Karpas-422 (cell line): Measurements from ENCODE around the gene TNFAIP8. TPM values are rescaled to one million over a fixed set of nuclear protein-coding genes. Genes with fewer than 3 reads are reported as not detected.
A peak's percentile ranks its signal among the peaks of the same experiment; 100 is the strongest.
"Not testable (repeated sequence)": the region's sequence is repeated elsewhere in the genome, so short reads cannot be mapped to it uniquely, and the experiment has no call there.

Experiments
- DNase-seq: peaks from one replicate; pipeline ENCODE4 v3.0.0-alpha.2; 2015
- H2AFZ ChIP-seq: fragments of 200-600 bp; sonication (generic); 2 replicates; pipeline ENCODE4 v1.6.1; 2014; ENCODE audit warnings: antibody characterized with exemption, low read length, mixed read lengths
- H3K27ac ChIP-seq: fragments of 200-600 bp; sonication (generic); 2 replicates; pipeline ENCODE4 v1.5.1; 2014; ENCODE audit warnings: mild to moderate bottlenecking, low read length, moderate library complexity
- H3K27me3 ChIP-seq: fragments of 200-600 bp; sonication (generic); 2 replicates; pipeline ENCODE4 v1.6.1; 2014; ENCODE audit warnings: low read length, mixed read lengths
- H3K36me3 ChIP-seq: fragments of 200-600 bp; sonication (generic); 2 replicates; pipeline ENCODE4 v1.6.1; 2014; ENCODE audit warnings: low read length, mixed read lengths; ENCODE audit not compliant: insufficient read depth
- H3K4me1 ChIP-seq: fragments of 200-600 bp; sonication (generic); 2 replicates; pipeline ENCODE4 v1.6.1; 2014; ENCODE audit warnings: mild to moderate bottlenecking, low read length, mixed read lengths
- H3K4me2 ChIP-seq: fragments of 200-600 bp; sonication (generic); 2 replicates; pipeline ENCODE4 v1.6.1; 2014; ENCODE audit warnings: low read length, low read depth, mild to moderate bottlenecking; ENCODE audit not compliant: poor library complexity, severe bottlenecking
- H3K4me3 ChIP-seq: fragments of 200-600 bp; sonication (generic); 2 replicates; pipeline ENCODE4 v1.5.1; 2014; ENCODE audit warnings: mild to moderate bottlenecking, antibody characterized with exemption, low read length, mixed read lengths
- H3K79me2 ChIP-seq: fragments of 200-600 bp; sonication (generic); 2 replicates; pipeline ENCODE4 v1.6.1; 2014; ENCODE audit warnings: mild to moderate bottlenecking, low read length, mixed read lengths
- H3K9ac ChIP-seq: fragments of 200-600 bp; sonication (generic); 2 replicates; pipeline ENCODE4 v1.6.0; 2014; ENCODE audit warnings: low read length
- H3K9me2 ChIP-seq: fragments of 200-600 bp; sonication (generic), shearing (Covaris generic); replicated peaks from 2 replicates; pipeline ENCODE4 v1.6.0; 2014; ENCODE audit warnings: mild to moderate bottlenecking, low read length, moderate library complexity; ENCODE audit not compliant: insufficient read depth
- H3K9me3 ChIP-seq: fragments of 300-700, 200-600 bp; sonication (generic); 2 replicates; pipeline ENCODE4 v1.6.1; 2014; ENCODE audit warnings: low read length, mixed read lengths
- H4K20me1 ChIP-seq: fragments of 200-600 bp; sonication (generic); 2 replicates; pipeline ENCODE4 v1.6.1; 2014; ENCODE audit warnings: mild to moderate bottlenecking, antibody characterized with exemption, low read length, low read depth; ENCODE audit not compliant: insufficient read depth
- small RNA-seq: library from RNA; depleted of rRNA; stranded (forward); fragments of <200 nt; gene quantifications from one replicate; pipeline ENCODE3, GENCODE V24; 2014
- total RNA-seq: library from RNA; depleted of rRNA; stranded (reverse); fragments of >200 nt; shearing (Covaris generic); gene quantifications from 2 replicates; pipeline ENCODE4 v1.2.3, GENCODE V29; 2014; ENCODE audit warnings: low replicate concordance; rRNA removed

TNFAIP8 gene
- total RNA-seq, 1 experiment from 2014 or later: 58.7 TPM

DNA sequence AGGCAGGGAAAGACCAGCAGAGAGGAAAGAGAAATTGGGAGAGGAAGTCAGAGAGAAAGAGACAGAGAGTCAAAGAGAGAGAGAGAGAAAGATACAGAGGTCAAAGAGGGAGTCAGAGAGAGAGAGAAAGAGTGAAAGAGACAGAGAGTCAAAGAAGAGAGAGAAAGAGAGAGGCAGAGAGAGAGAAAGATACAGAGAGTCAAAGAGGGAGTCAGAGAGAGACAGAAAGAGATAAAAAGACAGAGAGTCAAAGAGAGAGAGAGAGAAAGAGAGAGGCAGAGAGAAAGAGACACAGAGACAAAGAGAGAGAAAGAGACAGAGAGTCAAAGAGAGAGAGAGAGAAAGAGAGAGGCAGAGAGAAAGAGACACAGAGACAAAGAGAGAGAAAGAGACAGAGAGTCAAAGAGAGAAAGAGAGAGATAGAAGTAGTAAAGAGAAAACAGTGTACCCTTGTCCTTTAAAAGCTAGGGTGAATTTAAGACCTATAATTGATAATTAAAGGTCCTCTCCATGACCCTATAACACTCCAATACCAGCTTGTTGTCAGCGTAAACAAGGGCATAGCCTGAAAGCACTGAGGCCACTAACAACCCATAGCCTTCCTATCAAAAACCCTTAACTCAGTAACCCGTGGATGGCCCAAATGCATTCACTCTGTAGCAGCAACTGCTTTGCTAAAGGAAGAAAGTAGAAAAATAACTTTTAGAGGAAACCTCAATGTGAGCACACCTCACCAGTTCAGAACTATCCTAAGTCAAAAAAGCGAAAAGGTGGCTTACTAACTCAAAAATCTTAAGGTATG, 82.2 kb downstream of the TNFAIP8 start:
- H3K9ac ChIP-seq, H3K27ac ChIP-seq, H3K9me3 ChIP-seq, H3K36me3 ChIP-seq, H4K20me1 ChIP-seq, H3K27me3 ChIP-seq, H3K79me2 ChIP-seq, DNase-seq, H3K9me2 ChIP-seq: not testable (repeated sequence)
- Histone ChIP-seq H2AFZ (peak overlapping the region; percentile 69; the same call in 1 of the 2 replicates), H3K4me1 (peaks cover 21% of the 10 kb centered on the region), H3K4me2 (peak overlapping the region; percentile 74), H3K4me3 (peak overlapping the region; percentile 64; the same call in 1 of the 2 replicates)

GRCh38 chr5:119438587-119438917, 82.7 kb downstream of the TNFAIP8 start:
- H3K9me2 ChIP-seq, H3K27ac ChIP-seq, H3K36me3 ChIP-seq, H3K79me2 ChIP-seq, H4K20me1 ChIP-seq, H3K27me3 ChIP-seq, H3K9me3 ChIP-seq, DNase-seq: not testable (repeated sequence)
- H2AFZ ChIP-seq: peak overlapping the region; percentile 69
- peak overlapping the region; percentile 64 for H3K4me3 ChIP-seq
- H3K9ac ChIP-seq: peak overlapping the region; percentile 55
- peaks cover 21% of the 10 kb centered on the region for H3K4me1 ChIP-seq
- peak overlapping the region; percentile 74 for H3K4me2 ChIP-seq

DNA sequence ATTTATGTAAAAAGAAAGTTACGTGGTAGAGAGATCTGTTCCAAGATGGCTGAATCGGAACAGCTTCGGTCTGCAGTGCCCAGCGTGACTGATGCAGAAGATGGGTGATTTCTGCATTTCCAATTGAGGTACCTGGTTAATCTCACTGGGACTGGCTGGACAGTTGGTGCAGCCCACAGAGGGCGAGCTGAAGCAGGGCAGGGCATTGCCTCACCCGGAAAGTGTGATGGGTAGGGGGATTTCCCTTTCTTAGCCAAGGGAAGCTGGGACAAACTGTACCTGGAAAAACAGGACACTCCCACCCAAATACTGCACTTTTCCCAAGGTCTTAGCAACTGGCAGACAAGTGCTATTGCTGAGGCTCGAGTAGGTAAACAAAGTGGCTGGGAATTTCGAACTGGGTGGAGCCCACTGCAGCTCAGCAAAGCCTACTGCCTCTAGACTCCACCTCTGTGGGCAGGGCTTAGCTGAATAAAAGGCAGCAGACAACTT, 83.4 kb downstream of the TNFAIP8 start:
- Histone ChIP-seq H3K27ac (no peak overlapping the region), H3K4me2 (peak overlapping the region; percentile 74), H3K9me2 (no peaks in the 10 kb centered on the region), H3K4me1 (peaks cover 21% of the 10 kb centered on the region), H3K27me3 (no peaks in the 10 kb centered on the region), H3K4me3 (peak overlapping the region; percentile 64), H3K9ac (peak overlapping the region; percentile 55), H2AFZ (peak overlapping the region; percentile 69), H3K9me3 (no peaks in the 10 kb centered on the region), H3K79me2 (no peaks in the 10 kb centered on the region), H4K20me1 (no peaks in the 10 kb centered on the region), H3K36me3 (no peaks in the 10 kb centered on the region)
- DNase-seq: no peak

GRCh38 chr5:119439632-119440031, 83.8 kb downstream of the TNFAIP8 start:
- not testable (repeated sequence) for H3K79me2 ChIP-seq, DNase-seq, H3K9me3 ChIP-seq, H3K27ac ChIP-seq, H3K9ac ChIP-seq, H4K20me1 ChIP-seq, H3K36me3 ChIP-seq, H3K27me3 ChIP-seq, H3K9me2 ChIP-seq
- Histone ChIP-seq H3K4me2 (peak overlapping the region; percentile 74), H2AFZ (peak overlapping the region; percentile 69; the same call in 1 of the 2 replicates), H3K4me3 (peak overlapping the region; percentile 64; the same call in 1 of the 2 replicates), H3K4me1 (peaks cover 21% of the 10 kb centered on the region)

GRCh38 chr5:119444643-119445042, 88.8 kb downstream of the TNFAIP8 start:
- H3K27ac ChIP-seq, H3K9ac ChIP-seq, H3K36me3 ChIP-seq, H3K4me2 ChIP-seq, H3K9me3 ChIP-seq, DNase-seq, H3K4me3 ChIP-seq, H3K9me2 ChIP-seq, H3K4me1 ChIP-seq, H3K27me3 ChIP-seq, H2AFZ ChIP-seq, H4K20me1 ChIP-seq, H3K79me2 ChIP-seq: not testable (repeated sequence)

GRCh38 chr5:119445544-119445943, 89.7 kb downstream of the TNFAIP8 start:
- no peaks in the 10 kb centered on the region for H3K4me1 ChIP-seq
- no peak overlapping the region for H3K4me3 ChIP-seq
- H4K20me1 ChIP-seq: no peaks in the 10 kb centered on the region
- no peaks in the 10 kb centered on the region for H3K9me2 ChIP-seq
- DNase-seq: no peak
- H3K4me2 ChIP-seq: no peak overlapping the region
- no peak overlapping the region for H3K27ac ChIP-seq
- no peaks in the 10 kb centered on the region for H3K36me3 ChIP-seq
- H3K9me3 ChIP-seq: no peaks in the 10 kb centered on the region
- H3K9ac ChIP-seq: no peak overlapping the region
- no peaks in the 10 kb centered on the region for H3K79me2 ChIP-seq
- H2AFZ ChIP-seq: no peak overlapping the region
- H3K27me3 ChIP-seq: no peaks in the 10 kb centered on the region

Small RNA genes within 50 kb of the gene (small RNA-seq; reads per million reads assigned to genes)
- gene RN7SL174P: 0.20 reads per million
- gene RNA5SP190: 0.47 reads per million, percentile 8 among the genes with 10 or more reads in this experiment

Other genes with a start within 250 kb of the TNFAIP8 start
- 57.6 and 127 TPM in 2 replicates for gene HSD17B4, start 96.5 kb downstream of the TNFAIP8 start, total RNA-seq